GM19238 (cell line): Measurements from ENCODE around the gene LMCD1.

Source experiments
- DNase-seq: peaks from one replicate; pipeline ENCODE4 v3.0.0; 2011; ENCODE audit warnings: low spot score; ENCODE audit not compliant: insufficient read length

Gene LMCD1

GRCh38 chr3:8581373-8581772 lies 79.8 kb downstream of the LMCD1 start:
- no peak for DNase-seq

- DNase-seq = no peak
These were observed 80.3 kb downstream of the LMCD1 start for GRCh38 chr3:8581806-8582445.

DNA sequence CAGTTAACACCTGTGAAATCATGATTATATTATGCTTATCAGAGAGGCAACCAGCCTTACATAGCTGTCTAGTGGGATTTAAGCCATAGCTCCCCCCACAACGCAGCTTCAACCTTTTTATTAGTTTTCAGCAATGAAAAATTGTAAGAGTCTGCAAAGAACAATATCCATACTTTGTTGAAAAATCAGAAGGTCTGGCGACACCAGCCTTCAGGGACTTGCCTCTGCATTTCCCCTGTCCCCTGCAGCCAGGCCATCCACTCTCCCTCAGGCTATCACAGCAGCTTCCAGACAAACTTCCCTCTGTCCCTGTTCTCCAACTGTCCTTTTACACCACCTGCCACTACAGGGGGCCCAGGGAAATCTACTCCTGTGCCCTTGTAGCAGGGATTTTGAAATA lies 83.0 kb downstream of the LMCD1 start:
- DNase-seq = no peak

DNA sequence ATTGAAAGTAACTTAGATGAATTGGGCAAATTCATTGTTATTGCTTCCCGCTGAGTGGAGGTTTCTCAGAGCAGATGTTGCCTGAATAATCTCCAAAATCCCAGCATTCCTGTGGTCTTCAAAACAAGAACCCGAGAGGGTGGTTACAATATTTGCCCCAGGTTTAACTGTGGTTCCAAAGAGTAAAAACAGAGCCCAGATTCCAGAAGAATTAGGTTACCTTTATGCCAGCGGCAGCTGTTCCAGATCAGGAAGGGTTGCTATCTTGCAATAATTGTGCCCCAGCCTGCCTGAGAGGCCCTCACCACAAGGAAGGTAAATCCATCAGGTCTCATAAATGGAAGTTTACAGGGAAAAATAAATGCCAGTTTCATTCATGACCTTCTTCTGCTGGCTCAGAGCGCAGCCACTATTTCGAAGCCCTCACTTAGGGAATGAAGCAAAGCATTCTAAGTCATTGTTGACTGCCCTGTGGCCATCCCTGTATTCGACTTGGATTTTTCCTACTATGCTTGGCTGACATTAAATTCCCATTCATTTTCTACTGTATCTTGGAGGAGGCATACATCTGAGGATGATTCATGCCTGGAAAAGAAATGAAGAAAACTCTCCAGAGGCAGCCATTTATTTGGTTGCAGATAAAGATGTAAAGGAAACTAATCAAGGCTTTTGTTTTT lies 88.4 kb downstream of the LMCD1 start:
- no peak for DNase-seq

GRCh38 chr3:8593021-8593827 lies 91.6 kb downstream of the LMCD1 start:
- DNase-seq = no peak

DNA sequence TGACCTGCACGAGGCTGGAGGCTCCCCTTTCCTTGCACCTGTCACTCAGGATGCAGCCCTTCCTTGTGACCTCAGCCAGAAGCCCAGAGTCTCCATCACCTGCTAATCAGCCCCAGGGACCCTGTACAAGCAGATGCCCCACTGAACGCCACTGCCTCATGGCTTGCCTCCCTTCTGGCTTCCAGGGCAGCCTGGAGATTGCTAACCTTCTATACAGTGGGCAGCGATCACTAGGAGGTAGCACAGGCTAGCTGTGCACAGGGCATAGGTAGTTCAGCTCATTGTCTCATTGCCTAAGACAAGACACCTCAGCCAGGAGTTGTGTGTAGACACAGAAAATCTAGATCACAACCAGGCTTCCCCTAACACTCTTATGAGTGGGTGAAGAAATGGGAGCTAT lies 93.6 kb downstream of the LMCD1 start:
- DNase-seq = no peak

- DNase-seq = no peak
These were observed 94.1 kb downstream of the LMCD1 start for GRCh38 chr3:8595695-8596115.

- no peak for DNase-seq
These were observed 94.9 kb downstream of the LMCD1 start for GRCh38 chr3:8596321-8597218.

DNA sequence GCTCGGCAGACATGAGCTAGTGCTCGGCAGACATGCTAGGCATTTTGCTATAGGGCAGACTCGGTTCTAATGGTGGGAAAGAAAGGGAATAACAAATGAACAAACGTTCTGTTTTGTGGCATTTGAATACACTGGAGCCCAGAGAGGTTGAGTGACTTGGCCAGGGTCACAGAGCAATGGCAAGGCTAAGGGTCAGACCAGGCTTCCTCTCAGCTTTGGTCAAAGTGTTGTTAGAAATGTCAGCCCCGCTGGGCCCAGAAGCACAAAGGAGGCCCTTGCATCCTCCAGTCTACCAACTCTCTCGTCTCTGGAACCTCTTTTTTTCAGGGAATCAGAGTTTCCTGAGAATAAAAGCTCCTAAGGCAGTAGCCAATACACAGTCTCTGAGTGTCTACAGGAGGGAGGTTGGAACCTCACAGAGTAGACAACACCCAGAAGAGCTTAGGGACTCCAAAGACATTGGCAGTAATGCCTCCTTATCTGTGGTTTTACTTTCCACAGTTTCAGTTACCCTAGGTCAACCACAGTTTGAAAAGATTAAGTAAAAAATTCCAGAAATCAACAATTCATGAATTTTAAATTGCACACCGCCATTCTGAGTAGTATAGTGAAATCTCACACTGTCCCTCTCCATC lies 95.7 kb downstream of the LMCD1 start:
- DNase-seq = no peak

DNA sequence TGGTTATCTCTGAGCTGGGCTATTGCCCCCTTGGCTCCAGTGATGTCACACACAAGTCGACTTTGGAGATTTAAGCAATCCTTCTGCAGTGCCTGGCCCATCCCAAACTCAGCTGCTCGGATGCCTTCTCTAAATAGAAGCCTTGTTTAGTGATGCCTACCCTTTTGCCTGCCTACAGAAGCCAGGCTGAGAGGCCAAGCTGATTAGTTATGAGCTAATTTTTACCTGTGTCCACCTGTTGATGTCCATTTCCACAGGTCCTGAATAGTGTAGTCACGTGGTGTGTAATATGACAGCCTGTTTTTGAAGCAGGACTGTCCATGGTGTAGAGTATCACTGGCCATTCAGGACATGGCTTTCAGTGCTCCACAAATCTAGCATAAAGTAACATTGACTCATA lies 97.5 kb downstream of the LMCD1 start:
- DNase-seq = no peak

- no peak for DNase-seq
These were observed 98.8 kb downstream of the LMCD1 start for GRCh38 chr3:8600457-8600856.

GRCh38 chr3:8603115-8603710 lies 101.6 kb downstream of the LMCD1 start:
- DNase-seq = no peak

GRCh38 chr3:8604006-8604405 lies 102.4 kb downstream of the LMCD1 start:
- DNase-seq = no peak

DNA sequence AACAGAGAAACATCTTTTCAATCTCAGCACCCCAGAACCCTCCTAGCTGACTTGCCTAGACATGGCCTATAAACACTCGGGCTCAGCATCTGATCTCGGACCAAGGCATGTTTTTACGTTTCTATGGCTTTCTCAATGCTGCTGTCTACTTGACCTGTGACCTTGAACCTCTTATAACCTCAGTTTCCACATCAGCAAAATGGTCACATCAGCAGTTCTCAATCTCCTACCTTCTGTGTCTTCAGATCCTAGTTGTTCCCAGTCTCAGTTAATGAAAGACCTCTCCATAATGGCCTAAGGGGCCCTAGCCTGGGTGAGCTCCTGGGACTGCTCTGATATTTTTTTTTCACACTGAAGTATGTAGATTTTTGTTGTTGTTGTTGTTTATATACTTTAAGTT lies 103.4 kb downstream of the LMCD1 start:
- DNase-seq = no peak

- no peak for DNase-seq
These were observed 105.1 kb downstream of the LMCD1 start for GRCh38 chr3:8606701-8607231.

- no peak for DNase-seq
These were observed 105.8 kb downstream of the LMCD1 start for GRCh38 chr3:8607234-8608040.

- no peak for DNase-seq
These were observed 106.6 kb downstream of the LMCD1 start for GRCh38 chr3:8608041-8608790.

GRCh38 chr3:8608791-8609467 lies 107.3 kb downstream of the LMCD1 start:
- DNase-seq = no peak
